Coronary artery (tissue), 2 donors: Measurements from ENCODE around the gene PFKP.

Experiments
- DNase-seq: peaks from one replicate; pipeline ENCODE4 v3.0.0-alpha.2; 2017; ENCODE audit warnings: low spot score
- H3K27ac ChIP-seq, 2 donors: fragments of 200-600 bp; sonication (generic); one replicate each; pipeline ENCODE4 v1.5.1; 2016 to 2019
- H3K4me3 ChIP-seq: fragments of 200-600 bp; sonication (generic); 2 replicates; pipeline ENCODE4 v1.5.1; 2016; ENCODE audit warnings: mild to moderate bottlenecking, moderate library complexity
- TF ChIP-seq, protein P1 (sequence below): fragments of 200-600 bp; sonication (generic); IDR thresholded peaks from one replicate; pipeline ENCODE4 v1.5.1; 2019; ENCODE audit warnings: antibody characterized with exemption

The PFKP gene

GRCh38 chr10:3147117-3147820, 79.9 kb downstream of the PFKP start:
- TF ChIP-seq, protein P1, sequence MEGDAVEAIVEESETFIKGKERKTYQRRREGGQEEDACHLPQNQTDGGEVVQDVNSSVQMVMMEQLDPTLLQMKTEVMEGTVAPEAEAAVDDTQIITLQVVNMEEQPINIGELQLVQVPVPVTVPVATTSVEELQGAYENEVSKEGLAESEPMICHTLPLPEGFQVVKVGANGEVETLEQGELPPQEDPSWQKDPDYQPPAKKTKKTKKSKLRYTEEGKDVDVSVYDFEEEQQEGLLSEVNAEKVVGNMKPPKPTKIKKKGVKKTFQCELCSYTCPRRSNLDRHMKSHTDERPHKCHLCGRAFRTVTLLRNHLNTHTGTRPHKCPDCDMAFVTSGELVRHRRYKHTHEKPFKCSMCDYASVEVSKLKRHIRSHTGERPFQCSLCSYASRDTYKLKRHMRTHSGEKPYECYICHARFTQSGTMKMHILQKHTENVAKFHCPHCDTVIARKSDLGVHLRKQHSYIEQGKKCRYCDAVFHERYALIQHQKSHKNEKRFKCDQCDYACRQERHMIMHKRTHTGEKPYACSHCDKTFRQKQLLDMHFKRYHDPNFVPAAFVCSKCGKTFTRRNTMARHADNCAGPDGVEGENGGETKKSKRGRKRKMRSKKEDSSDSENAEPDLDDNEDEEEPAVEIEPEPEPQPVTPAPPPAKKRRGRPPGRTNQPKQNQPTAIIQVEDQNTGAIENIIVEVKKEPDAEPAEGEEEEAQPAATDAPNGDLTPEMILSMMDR: no peak
- no peak for DNase-seq
- Histone ChIP-seq H3K4me3 (no peak overlapping the region), H3K27ac (no peak overlapping the region)

- TF ChIP-seq, protein P1: no peak
- DNase-seq: no peak
- no peak overlapping the region for H3K4me3 ChIP-seq
- H3K27ac ChIP-seq: no peak overlapping the region
These were observed 80.7 kb downstream of the PFKP start for GRCh38 chr10:3148041-3148440.

DNA sequence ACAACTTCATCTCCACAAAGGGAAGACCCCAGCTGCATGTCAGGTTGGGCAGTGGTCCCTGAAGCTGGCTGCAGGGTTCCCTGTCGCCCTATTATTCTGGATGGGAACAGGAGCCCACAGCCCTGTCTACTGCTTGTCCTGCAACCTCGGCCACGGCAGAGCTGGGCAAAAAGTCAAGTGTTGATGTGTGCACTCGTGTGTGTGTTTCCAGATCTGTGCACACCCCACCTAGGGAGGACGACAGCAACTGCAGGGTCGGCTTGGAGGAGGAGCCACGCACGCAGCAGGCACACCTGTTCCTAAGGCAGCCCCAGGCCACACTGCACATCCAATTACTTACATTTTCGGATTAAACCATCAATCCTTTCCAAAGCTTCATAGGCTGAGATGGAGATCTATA, 81.6 kb downstream of the PFKP start:
- Histone ChIP-seq H3K4me3 (no peak overlapping the region), H3K27ac (no peak overlapping the region)
- TF ChIP-seq, protein P1: no peak
- no peak for DNase-seq

- Histone ChIP-seq H3K27ac (no peak overlapping the region), H3K4me3 (no peak overlapping the region)
- TF ChIP-seq, protein P1: no peak
- no peak for DNase-seq
These were observed 82.6 kb downstream of the PFKP start for GRCh38 chr10:3149918-3150317.

GRCh38 chr10:3150366-3150765, 83.0 kb downstream of the PFKP start:
- TF ChIP-seq, protein P1: no peak
- Histone ChIP-seq H3K27ac (no peak overlapping the region), H3K4me3 (no peak overlapping the region)
- no peak for DNase-seq

GRCh38 chr10:3150961-3151360, 83.6 kb downstream of the PFKP start:
- Histone ChIP-seq H3K4me3 (no peak overlapping the region), H3K27ac (no peak overlapping the region)
- DNase-seq: no peak
- TF ChIP-seq, protein P1: no peak

- Histone ChIP-seq H3K4me3 (no peak overlapping the region), H3K27ac (no peak overlapping the region)
- DNase-seq: no peak
- TF ChIP-seq, protein P1: no peak
These were observed 84.7 kb downstream of the PFKP start for GRCh38 chr10:3151889-3152565.
